ENCODE data around the gene LTB4R.

Gene LTB4R

DNA sequence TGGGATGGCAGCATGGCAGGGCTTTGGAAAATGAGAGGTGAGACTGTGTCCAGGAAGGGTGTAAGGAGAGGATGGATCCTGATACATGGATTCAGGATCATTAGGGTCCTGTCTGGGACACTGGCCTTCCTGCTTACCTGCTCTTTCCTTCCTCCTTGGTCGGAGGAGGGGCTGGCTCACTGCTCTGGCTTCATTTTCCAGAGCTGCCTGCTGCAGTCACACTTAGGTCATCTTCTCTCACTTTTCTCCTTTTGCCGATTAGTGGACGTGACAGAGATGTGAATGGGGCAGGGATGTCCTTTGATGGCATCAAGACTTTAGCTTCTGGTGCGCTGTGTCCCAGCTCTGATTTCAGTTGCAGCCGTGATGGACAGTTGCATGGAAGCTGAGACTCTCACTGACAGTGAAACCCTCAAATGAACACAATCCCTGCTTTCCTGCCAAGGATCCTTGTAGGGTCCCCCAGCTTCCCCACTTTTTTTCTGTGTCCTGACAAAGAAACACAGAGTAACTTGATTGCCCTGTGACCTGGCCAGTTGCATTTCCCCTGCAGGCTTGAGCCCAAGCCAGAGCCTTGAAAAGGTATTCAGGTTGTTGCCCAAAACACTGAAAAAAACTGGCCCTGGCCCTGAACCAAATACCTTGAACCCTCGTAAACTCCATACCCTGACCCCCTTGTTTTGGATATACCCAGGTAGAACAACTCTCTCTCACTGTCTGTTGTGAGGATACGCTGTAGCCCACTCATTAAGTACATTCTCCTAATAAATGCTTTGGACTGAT lies 2.8 kb upstream of the LTB4R start:
- DNase-seq (ENCODE audit: extremely low read depth, insufficient read length) = no peak
- Histone ChIP-seq H3K36me3 (ENCODE audit: control insufficient read depth, insufficient read depth, low read length) (peaks cover 31% of the 10 kb centered on the region), H3K27me3 (replicated peaks; ENCODE audit: control insufficient read depth, insufficient read depth, low read length) (no peaks in the 10 kb centered on the region), H3K4me3 (replicated peaks; ENCODE audit: low read depth, low read length) (no peak overlapping the region)
- TF ChIP-seq, protein P1, sequence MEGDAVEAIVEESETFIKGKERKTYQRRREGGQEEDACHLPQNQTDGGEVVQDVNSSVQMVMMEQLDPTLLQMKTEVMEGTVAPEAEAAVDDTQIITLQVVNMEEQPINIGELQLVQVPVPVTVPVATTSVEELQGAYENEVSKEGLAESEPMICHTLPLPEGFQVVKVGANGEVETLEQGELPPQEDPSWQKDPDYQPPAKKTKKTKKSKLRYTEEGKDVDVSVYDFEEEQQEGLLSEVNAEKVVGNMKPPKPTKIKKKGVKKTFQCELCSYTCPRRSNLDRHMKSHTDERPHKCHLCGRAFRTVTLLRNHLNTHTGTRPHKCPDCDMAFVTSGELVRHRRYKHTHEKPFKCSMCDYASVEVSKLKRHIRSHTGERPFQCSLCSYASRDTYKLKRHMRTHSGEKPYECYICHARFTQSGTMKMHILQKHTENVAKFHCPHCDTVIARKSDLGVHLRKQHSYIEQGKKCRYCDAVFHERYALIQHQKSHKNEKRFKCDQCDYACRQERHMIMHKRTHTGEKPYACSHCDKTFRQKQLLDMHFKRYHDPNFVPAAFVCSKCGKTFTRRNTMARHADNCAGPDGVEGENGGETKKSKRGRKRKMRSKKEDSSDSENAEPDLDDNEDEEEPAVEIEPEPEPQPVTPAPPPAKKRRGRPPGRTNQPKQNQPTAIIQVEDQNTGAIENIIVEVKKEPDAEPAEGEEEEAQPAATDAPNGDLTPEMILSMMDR (IDR thresholded peaks at IDR 0.05; ENCODE audit: insufficient read depth, low read length, poor library complexity, severe bottlenecking) = no peak

DNA sequence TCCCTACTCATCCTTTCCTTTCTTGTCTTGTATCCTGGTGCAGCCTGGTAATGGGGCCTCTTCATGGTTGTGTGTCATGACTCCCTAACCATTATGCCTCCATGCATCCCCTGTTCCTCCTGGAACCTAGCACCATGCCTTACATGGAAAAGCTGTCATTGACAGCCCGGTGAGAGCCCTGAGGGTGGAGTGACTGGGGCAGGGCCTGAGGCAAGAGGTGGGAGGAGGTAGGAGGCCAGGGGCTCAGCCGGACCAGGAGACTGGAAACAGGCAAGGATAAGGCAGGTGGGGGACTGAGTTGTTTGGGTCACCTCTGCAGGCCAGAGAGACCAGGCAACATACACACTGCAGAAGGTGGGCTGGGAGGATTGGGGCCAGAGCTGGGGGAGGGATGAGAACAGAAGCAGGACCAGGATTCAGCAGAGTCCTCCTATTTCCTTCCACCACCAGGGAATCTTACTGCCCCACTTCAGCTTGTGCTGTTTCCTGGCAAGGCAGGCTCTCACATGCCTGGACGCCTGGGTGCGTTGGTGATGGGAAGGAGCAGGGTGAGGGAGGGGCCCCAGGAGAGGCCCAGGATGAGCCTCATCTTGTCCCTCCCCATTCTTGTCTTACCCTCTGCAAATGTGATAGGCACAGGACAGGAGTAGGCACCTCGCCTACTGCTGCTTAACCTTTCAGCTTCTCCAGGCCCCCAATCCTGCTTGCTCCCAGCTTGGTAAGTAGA lies 1.6 kb upstream of the LTB4R start, which contains the start of gene LTB4R2:
Gene LTB4R2, plus strand, starts transcription at position 603 of the 727 bp plus-strand sequence. CDS start 525 bp downstream, outside the sequence.
- TF ChIP-seq, protein P1 (IDR thresholded peaks at IDR 0.05; ENCODE audit: insufficient read depth, low read length, poor library complexity, severe bottlenecking) = no peak
- peaks cover 20% of the 10 kb centered on the region for H3K36me3 ChIP-seq (ENCODE audit: control insufficient read depth, insufficient read depth, low read length)
- DNase-seq (ENCODE audit: extremely low read depth, insufficient read length) = no peak
- no peaks in the 10 kb centered on the region for H3K27me3 ChIP-seq (replicated peaks; ENCODE audit: control insufficient read depth, insufficient read depth, low read length)
- peak within 1 kb of the TSS; percentile 63 for H3K4me3 ChIP-seq (replicated peaks; ENCODE audit: low read depth, low read length)

DNA sequence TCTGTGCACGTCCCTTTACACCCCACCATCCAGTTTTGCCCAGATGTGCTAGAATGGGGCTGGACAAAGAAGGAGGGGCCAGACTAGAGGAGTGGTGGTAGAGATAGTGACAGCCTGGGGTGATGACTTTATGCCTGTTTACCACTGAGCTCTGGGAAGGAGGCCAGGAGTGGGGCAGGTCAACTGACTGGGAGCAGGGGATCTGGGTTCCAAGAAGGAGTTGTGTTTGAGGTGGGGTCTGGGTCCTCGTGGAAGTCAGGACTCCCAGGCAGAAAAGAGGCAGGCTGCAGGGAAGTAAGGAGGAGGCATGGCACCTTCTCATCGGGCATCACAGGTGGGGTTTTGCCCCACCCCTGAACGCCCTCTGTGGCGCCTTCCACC lies 1.0 kb upstream of the LTB4R start:
- DNase-seq (ENCODE audit: extremely low read depth, insufficient read length) = no peak
- H3K36me3 ChIP-seq (ENCODE audit: control insufficient read depth, insufficient read depth, low read length) = peaks cover 18% of the 10 kb centered on the region
- no peaks in the 10 kb centered on the region for H3K27me3 ChIP-seq (replicated peaks; ENCODE audit: control insufficient read depth, insufficient read depth, low read length)
- TF ChIP-seq, protein P1 (IDR thresholded peaks at IDR 0.05; ENCODE audit: insufficient read depth, low read length, poor library complexity, severe bottlenecking) = no peak
- H3K4me3 ChIP-seq (replicated peaks; ENCODE audit: low read depth, low read length) = peak overlapping the region; percentile 63

DNA sequence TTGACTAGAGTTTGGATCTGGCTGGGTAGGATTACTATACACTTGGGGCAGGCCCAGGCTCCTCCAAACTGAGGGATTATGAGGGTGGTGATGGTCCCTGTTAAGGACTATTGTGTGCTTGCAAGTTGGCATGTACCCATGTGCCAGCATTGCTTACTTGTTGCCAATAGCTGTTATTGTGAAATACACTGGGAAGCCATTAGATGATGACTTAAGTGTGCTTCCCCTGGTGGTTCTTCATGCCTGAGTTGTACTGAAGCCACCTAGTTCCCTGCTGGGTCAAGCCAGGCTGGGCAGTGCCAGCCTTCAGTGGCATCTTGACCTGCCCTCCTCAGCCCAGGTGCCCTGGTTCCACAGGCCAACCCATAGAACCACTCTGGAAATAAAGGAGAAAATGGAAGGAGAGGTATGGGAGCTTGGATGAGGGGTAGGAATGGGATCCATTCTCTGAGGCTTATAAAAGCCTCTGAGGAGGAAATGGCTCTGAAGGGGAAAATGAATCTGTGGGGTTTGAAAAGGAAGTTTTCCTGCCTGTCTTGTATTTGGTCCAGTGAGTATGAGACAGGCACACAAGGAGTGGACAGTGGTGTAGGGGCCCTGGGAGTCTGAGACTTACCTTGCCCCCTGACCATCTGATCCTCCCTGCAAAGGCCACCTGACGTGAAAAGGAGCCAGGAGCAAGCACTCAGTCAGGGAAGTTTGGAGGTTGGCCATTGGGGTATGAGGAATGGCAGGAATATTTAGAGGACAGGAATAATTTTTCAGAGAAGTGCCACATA lies 724 bp downstream of the LTB4R start:
- peak overlapping the region; percentile 63 for H3K4me3 ChIP-seq (replicated peaks; ENCODE audit: low read depth, low read length)
- no peak for DNase-seq (ENCODE audit: extremely low read depth, insufficient read length)

More for the DNA sequence above, 724 bp downstream of the LTB4R start:
- Histone ChIP-seq H3K36me3 (ENCODE audit: control insufficient read depth, insufficient read depth, low read length) (peaks cover 7% of the 10 kb centered on the region), H3K27me3 (replicated peaks; ENCODE audit: control insufficient read depth, insufficient read depth, low read length) (no peaks in the 10 kb centered on the region)
- TF ChIP-seq, protein P1 (IDR thresholded peaks at IDR 0.05; ENCODE audit: insufficient read depth, low read length, poor library complexity, severe bottlenecking) = no peak

Measured in GM06990 (cell line).